Left ventricle myocardium inferior (tissue), 1 donor: Measurements from ENCODE around the gene CELF4. TPM values are rescaled to one million over a fixed set of nuclear protein-coding genes. Genes with fewer than 3 reads are reported as not detected.

Source experiments
- DNase-seq: peaks from one replicate; pipeline ENCODE4 v3.0.0-alpha.2; 2020
- H3K27ac ChIP-seq: fragments of 200-600 bp; replicated peaks from 2 replicates; pipeline ENCODE4 v1.8.0; 2021
- H3K27me3 ChIP-seq: fragments of 200-600 bp; 2 replicates; pipeline ENCODE4 v1.8.0; 2021; ENCODE audit warnings: low read depth
- H3K36me3 ChIP-seq: fragments of 200-600 bp; 2 replicates; pipeline ENCODE4 v1.8.0; 2021
- H3K4me1 ChIP-seq: fragments of 200-600 bp; 2 replicates; pipeline ENCODE4 v1.8.0; 2021
- H3K4me3 ChIP-seq: fragments of 200-600 bp; 2 replicates; pipeline ENCODE4 v1.8.0; 2021; ENCODE audit warnings: mild to moderate bottlenecking, moderate library complexity
- H3K9me3 ChIP-seq: fragments of 200-600 bp; replicated peaks from 2 replicates; pipeline ENCODE4 v1.8.0; 2021
- CTCF ChIP-seq: fragments of 200-600 bp; IDR thresholded peaks from 2 replicates; pipeline ENCODE4 v1.8.0; 2021; ENCODE audit warnings: antibody characterized with exemption, mild to moderate bottlenecking, borderline replicate concordance
- intact Hi-C: fragments of 100-400 bp; cut with micrococcal nuclease; formaldehyde crosslinking; loops from one replicate; pipeline ENCODE4 v1.11.0; 2022
- total RNA-seq: library from RNA; stranded (reverse); fragmentation: NEBNext Ultra II Directional; extraction: Animal tissue kit (Norgen Biotek cat#: 25700); gene quantifications from one replicate; pipeline ENCODE4 v1.2.1, GENCODE V29; 2021
- donor health status: DM: no; HTN: yes; CAD: no; lungs with severe emphysema.

The CELF4 gene
- total RNA-seq, 1 donor from 2014 or later: 0.60 TPM

GRCh38 chr18:37547196-37547827 is 18.3 kb downstream of the CELF4 start:
- TF ChIP-seq CTCF: no peak
- DNase-seq: no peak
- Histone ChIP-seq H3K27ac (no peak overlapping the region), H3K4me1 (no peaks in the 10 kb centered on the region), H3K36me3 (no peaks in the 10 kb centered on the region), H3K27me3 (peaks cover 97% of the 10 kb centered on the region), H3K9me3 (no peaks in the 10 kb centered on the region), H3K4me3 (no peak overlapping the region)
- intact Hi-C loops: no loop called here

- no peaks in the 10 kb centered on the region for H3K9me3 ChIP-seq
- TF ChIP-seq CTCF: no peak
- H3K27me3 ChIP-seq: peaks cover 97% of the 10 kb centered on the region
- no peak for DNase-seq
- intact Hi-C loops: no loop called here
- H3K36me3 ChIP-seq: no peaks in the 10 kb centered on the region
- H3K27ac ChIP-seq: no peak overlapping the region
- no peak overlapping the region for H3K4me3 ChIP-seq
- H3K4me1 ChIP-seq: no peaks in the 10 kb centered on the region
Observed at GRCh38 chr18:37546651-37547050, 18.9 kb downstream of the CELF4 start.

GRCh38 chr18:37546272-37546537 is 19.4 kb downstream of the CELF4 start:
- no peak for DNase-seq
- Histone ChIP-seq H3K27ac (no peak overlapping the region), H3K36me3 (no peaks in the 10 kb centered on the region), H3K27me3 (peaks cover 97% of the 10 kb centered on the region), H3K4me1 (no peaks in the 10 kb centered on the region), H3K9me3 (no peaks in the 10 kb centered on the region), H3K4me3 (no peak overlapping the region)
- intact Hi-C loops: no loop called here
- no peak for TF ChIP-seq CTCF

GRCh38 chr18:37545461-37546271 is 19.9 kb downstream of the CELF4 start:
- Histone ChIP-seq H3K36me3 (no peaks in the 10 kb centered on the region), H3K4me3 (no peak overlapping the region), H3K9me3 (no peaks in the 10 kb centered on the region), H3K27ac (no peak overlapping the region), H3K4me1 (no peaks in the 10 kb centered on the region), H3K27me3 (peaks cover 97% of the 10 kb centered on the region)
- DNase-seq: no peak
- intact Hi-C loops: no loop called here
- no peak for TF ChIP-seq CTCF

GRCh38 chr18:37544713-37545112 is 20.9 kb downstream of the CELF4 start:
- Histone ChIP-seq H3K27ac (no peak overlapping the region), H3K9me3 (no peaks in the 10 kb centered on the region), H3K27me3 (peaks cover 97% of the 10 kb centered on the region), H3K4me3 (no peak overlapping the region), H3K4me1 (no peaks in the 10 kb centered on the region), H3K36me3 (no peaks in the 10 kb centered on the region)
- no peak for TF ChIP-seq CTCF
- intact Hi-C loops: no loop called here
- no peak for DNase-seq
